OCI-LY7 (cell line): Measurements from ENCODE around the gene FTH1.

ENCODE experiments used
- CTCF ChIP-seq: fragments of 200-600 bp; sonication (generic); conservative IDR thresholded peaks from 2 replicates; pipeline ENCODE4 v1.5.1; 2014; ENCODE audit warnings: mild to moderate bottlenecking, antibody characterized with exemption, low read length, moderate library complexity, mixed read lengths
- EZH2phosphoT487 ChIP-seq: fragments of 200-600 bp; sonication (generic); IDR thresholded peaks from 2 replicates; pipeline ENCODE4 v1.6.1; 2018; ENCODE audit warnings: low read depth, borderline replicate concordance, mild to moderate bottlenecking, mixed run types, antibody characterized with exemption, low read length, moderate library complexity, mixed read lengths

- no peak for TF ChIP-seq CTCF
- no peak for TF ChIP-seq EZH2phosphoT487
Measured at GRCh38 chr11:61925736-61926135, 41.7 kb downstream of the FTH1 start.
